Skin of body (tissue), 2 donors: ENCODE data around the gene ADAR. TPM values are rescaled to one million over a fixed set of nuclear protein-coding genes. Genes with fewer than 3 reads are reported as not detected.

Source experiments
- DNase-seq: peaks from one replicate; lab custom pipeline; 2025; lab: John Stamatoyannopoulos, UW
- total RNA-seq: library from RNA; depleted of rRNA; stranded (reverse); fragments of >200 nt; gene quantifications from one replicate; pipeline ENCODE4 v1.2.3, GENCODE V29; 2014

Gene ADAR
- total RNA-seq, 1 donor from 2014 or later, result 69.8 TPM

DNA sequence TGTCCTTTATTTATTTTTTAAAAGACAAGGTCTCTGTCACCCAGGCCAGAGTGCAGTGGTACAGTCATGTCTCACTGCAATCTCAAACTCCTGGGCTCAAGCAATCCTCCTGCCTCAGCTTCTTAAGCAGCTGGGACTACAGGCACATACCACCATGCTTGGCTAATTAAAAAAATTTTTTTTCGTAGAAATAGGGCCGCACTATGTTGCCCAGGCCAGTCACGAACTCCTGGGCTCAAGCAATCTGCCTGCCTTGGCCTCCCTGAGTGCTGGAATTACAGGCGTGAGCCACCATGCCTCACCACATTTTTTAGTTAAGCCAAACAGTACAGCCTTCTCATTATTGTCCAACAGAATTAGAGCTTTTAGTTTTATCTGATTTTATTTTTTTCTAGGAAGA lies 7.4 kb upstream of the ADAR start:
- no peak for DNase-seq

DNA sequence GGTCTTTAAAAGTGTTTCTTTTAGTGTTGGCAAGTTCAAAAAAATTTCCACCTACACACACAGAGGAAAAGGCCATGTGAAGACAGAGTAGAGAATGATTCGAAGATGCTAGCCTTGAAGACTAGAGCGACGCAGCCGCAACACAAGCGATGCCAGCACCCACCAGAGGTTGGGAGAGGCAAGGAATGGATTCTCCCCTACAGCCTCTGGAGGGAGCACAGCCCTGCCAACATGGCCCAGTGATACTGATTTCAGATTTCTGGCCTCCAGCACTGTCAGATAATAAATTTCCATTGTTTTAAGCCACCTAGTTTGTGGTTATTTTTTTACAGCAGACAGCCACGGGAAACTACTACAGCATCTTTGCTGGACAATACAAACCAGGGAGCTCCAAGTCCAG lies 6.9 kb upstream of the ADAR start:
- DNase-seq, result no peak

- no peak for DNase-seq
Observed at GRCh38 chr1:154614247-154614646, 6.3 kb upstream of the ADAR start.

- DNase-seq, result no peak
Observed at GRCh38 chr1:154611150-154611862, 3.3 kb upstream of the ADAR start.

DNA sequence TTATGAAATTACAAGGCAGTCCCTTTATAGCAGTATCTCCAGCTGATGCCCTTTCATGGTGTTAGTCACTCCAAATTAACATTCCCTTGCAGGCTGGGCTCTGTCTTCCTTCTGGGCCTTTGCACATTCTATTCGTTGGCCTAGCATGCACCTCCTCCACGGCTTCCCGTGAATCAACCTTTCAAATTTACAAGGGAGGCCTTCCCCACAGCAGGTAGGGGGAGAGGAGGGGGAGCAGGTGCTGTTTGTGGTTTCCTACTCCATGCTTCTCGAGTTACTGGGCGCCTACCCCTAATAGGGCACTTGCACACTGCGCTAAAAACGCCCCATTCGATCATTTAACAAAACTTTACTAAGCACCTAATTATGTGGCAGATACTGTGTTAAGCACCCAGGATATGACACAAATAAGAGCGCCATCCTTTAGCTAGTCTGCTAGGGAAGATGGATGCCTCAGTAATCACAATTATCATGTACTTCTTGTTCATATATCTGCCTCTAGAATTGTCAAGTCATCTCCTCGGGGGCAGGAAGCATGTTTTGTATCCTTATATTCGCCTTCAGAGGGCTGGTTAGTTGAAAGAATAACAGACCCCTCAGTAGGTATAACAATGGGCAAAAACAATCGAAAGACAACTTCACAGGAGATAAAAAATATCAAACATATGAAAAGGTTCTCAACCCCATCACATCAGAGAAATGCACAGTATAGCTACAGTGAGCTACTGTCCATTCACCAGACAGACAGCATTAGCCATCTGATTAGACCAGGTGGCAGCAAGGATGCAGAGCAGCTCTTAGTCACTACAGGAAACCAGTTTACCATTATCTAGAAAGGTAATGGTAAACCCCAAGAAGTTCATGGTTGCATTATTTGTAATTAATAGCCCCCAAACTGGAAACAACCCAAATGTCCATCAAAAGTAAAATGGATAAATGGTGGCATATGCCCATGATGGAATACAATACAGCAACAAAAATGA lies 1.7 kb upstream of the ADAR start:
- no peak for DNase-seq

GRCh38 chr1:154608397-154609270 lies 648 bp upstream of the ADAR start:
- DNase-seq, result peak; percentile 51

DNA sequence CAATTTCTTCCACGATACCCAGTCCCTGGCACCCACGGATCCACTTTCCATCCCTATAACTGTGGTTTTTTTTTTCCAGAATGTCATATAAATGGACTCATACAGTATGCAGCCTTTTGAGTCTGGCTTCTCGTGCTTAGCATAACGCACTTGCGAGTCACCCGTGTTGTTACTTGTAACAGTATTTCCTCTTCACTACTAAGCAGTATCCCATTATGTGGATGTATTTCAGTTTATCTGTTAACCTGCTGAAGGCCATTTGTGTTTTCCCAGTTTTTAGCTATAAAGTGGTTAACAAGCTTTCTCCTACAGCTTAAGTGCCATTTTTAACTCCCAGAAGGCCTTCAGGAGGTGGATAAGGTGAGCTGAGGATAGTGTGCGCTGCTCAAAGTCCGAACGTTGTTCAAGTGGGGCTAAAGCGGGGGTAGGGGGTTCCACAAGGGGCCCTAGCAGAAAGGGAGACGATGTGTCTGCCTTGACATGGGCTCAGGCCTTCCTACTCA lies 829 bp downstream of the ADAR start:
- no peak for DNase-seq

GRCh38 chr1:154605534-154605933 lies 2.5 kb downstream of the ADAR start:
- no peak for DNase-seq

DNA sequence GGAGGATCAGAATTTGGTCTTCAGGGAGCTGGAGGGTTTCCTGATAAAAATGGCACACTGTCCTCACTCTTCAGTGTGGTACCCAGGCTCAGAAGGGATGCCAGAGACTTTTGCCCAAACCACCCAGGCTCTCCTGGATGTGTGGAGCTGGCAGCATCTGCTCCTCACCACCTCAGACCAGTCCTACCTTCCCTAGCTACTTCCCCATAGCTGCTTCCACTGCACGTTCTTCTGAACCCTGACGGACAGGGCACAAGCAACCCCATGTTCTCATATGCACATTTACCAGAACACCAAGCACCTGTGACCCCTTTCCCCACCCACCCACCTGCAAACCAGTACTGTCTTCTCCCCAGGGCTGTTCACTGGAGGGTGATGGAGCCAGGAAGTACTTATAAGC lies 4.7 kb downstream of the ADAR start:
- DNase-seq, result no peak

DNA sequence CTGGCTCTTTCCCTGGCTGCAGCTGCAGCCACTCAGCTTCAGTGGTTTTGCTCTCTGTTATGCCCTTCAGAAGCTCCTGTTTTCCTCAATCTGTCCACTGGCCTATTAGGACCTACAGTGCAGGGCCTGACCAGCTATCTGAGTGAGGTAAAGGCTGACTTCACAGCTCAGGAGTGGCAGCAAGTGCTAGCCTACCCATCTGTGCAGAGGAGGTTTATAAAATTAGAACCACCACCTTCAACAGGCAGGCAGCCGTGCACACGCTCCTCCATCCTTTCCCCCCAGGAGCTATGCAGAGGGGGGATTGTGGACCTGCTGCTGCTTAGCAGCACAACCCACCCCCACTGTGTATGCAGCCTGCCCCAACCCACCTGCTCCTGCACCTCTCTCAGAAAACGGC lies 8.3 kb downstream of the ADAR start:
- DNase-seq, result no peak

GRCh38 chr1:154598871-154599635 lies 8.9 kb downstream of the ADAR start:
- no peak for DNase-seq

GRCh38 chr1:154595621-154596020 lies 12.4 kb downstream of the ADAR start:
- DNase-seq, result no peak

GRCh38 chr1:154594811-154595210 lies 13.2 kb downstream of the ADAR start:
- no peak for DNase-seq

DNA sequence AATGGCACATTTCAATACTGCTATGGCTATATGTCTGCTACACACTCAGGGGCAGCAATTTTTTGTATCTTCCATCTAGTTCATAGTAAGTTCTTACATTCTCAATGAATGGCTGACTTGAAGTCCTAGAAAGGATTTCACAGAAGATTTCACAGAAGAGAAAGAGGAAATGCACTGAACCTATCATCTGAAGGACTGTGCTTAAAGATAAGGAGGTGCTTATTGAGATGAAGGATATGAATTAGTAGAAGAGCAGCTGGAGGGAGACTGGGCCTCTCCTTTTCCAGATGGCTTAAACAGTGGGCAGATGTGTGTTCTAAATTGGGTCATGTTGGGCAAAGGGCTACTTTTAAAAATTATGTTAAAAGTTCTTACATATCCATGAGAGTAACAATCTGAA lies 14.6 kb downstream of the ADAR start:
- DNase-seq, result no peak

DNA sequence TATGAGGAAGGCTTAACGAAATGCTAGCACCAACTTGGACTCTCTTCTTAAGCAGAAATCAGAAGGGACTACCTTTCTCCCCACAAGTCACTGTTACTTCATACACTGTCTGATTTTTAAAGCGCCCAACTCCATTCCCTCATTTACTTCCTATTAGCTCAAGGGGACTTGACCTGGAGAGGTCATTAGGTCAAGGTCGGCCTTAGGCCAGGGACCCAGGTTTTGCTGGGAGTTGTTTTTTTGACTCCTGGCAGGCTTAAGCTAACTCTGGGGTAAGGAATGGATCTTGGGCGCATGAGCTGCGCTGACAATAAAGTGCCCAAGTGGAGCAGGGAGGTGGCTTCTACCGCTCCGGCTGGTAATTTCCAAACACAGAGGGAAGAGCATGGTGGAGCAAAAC lies 16.8 kb downstream of the ADAR start:
- DNase-seq, result no peak

DNA sequence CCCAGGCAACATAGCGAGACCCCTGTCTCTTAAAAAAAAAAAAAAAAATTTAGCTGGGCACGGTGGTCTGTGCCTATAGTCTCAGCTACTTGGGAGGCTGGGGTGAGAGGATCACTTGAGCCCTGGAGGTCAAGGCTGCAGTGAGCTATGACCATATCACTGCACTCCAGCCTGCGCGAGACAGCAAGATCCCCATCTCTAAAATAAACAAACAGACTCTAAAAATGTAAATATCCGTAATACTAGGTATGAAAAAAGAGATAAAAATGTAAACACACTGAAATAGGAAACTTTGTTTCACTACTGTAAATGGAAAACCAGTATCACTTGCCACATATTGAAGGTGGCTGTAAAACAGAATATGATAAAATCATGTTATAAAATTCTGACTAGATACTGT lies 17.2 kb downstream of the ADAR start:
- no peak for DNase-seq

DNA sequence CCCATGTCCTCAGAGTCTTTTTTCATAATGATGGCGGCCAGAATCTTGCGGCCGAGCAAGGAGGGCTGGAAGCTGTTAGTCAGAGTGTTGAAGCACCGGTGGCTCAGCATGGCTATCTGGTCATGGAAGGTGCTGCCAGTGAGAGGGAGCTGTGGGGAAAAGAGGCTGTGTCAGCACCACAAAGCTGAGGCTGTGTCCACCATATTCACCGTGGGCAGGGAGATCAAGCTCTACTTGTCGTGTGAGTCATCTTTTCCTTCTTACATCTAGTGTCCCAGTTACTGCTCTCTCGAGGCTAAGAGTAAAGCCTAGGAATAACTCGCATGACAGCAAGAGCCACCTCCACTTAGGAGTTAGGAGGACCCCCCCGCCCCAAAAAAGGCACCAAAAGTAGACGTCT lies 18.2 kb downstream of the ADAR start:
- no peak for DNase-seq

- DNase-seq, result no peak
Observed at GRCh38 chr1:154586641-154587040, 21.3 kb downstream of the ADAR start.

GRCh38 chr1:154586231-154586630 lies 21.8 kb downstream of the ADAR start:
- DNase-seq, result no peak

DNA sequence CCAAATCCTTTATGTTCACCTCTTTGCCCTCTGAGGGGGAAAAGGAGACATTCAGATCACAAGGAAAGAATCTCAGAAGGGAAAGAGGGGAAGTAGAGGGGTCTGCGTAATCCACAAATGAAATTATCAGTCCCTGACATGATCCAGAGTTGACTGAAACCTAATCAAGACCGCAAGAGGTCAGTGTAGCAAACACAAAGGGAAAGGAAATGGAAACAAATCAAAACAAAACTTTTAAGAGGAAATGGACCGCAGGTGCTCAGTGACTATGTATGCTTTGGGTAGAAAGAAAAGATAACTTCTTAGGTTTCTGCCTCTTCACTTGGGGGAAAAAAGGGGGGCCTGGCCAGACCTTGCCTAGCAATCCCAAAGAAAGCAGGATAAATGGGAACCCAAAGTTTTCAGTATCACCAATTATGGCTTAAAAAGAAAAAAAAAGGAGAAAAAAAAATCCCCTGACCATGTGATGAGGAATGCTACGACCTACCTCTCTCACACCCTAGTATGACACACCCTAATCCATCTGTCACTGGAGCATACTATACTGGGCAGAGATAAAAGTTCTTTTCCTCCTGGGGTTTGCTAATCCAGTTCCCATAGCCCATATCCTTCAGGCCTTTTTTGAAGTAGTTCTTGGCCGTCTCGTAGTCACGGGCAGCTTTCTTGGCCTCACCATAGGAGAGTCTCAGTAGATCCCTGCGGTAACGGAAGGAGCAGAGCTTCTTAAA lies 23.6 kb downstream of the ADAR start:
- no peak for DNase-seq
